Thyroid gland (tissue), 4 donors: ENCODE data around the gene CRB3.

Experiments used
- POLR2A ChIP-seq, 2 donors: fragments of 450-650 bp; IDR thresholded peaks; one replicate each; pipeline ENCODE4 v1.6.1; 2017; ENCODE audit warnings: antibody characterized with exemption in 2 of 2, mild to moderate bottlenecking in 2 of 2, moderate library complexity in 1 of 2
- TF ChIP-seq, protein P1 (sequence below), 6 experiments: fragments of 200-600 bp in 3 of 6; fragments of 450-650 bp in 3 of 6; sonication (generic) in 3 of 6; IDR thresholded peaks; one replicate each; pipeline ENCODE4 v1.5.1; 2016 to 2019; ENCODE audit warnings: antibody characterized with exemption in 6 of 6, mild to moderate bottlenecking in 2 of 6, inconsistent platforms in 1 of 6, moderate library complexity in 1 of 6

DNA sequence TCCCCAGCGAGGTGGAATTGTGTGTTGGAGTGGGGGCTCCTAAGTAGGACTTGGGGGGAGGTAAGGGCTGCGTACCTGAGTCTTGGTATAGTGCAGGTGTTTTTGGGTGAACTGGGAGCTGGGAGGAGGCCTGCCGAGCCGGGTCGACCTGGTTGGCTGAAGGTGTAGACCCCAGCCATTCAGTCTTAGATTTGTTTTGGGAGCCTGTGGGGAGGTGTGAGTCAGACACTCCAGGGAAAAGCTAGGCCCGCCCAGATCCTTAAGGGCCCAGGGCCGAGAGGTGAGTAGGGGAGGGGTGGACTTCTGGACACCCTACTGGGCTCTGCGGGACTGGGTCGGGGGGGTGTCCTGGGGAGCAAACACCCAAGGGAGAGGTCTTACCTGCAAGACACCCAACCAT is 935 bp downstream of the CRB3 start:
- TF ChIP-seq POLR2A (IDR thresholded peaks at IDR 0.05), result no peak
- TF ChIP-seq, protein P1, sequence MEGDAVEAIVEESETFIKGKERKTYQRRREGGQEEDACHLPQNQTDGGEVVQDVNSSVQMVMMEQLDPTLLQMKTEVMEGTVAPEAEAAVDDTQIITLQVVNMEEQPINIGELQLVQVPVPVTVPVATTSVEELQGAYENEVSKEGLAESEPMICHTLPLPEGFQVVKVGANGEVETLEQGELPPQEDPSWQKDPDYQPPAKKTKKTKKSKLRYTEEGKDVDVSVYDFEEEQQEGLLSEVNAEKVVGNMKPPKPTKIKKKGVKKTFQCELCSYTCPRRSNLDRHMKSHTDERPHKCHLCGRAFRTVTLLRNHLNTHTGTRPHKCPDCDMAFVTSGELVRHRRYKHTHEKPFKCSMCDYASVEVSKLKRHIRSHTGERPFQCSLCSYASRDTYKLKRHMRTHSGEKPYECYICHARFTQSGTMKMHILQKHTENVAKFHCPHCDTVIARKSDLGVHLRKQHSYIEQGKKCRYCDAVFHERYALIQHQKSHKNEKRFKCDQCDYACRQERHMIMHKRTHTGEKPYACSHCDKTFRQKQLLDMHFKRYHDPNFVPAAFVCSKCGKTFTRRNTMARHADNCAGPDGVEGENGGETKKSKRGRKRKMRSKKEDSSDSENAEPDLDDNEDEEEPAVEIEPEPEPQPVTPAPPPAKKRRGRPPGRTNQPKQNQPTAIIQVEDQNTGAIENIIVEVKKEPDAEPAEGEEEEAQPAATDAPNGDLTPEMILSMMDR (IDR thresholded peaks at IDR 0.05), result no peak
